HG03439 (cell line): ENCODE results near the gene RNF111.

Source experiments
- ATAC-seq: cut with Tn5 transposase; IDR thresholded peaks from one replicate; pipeline ENCODE4 v1.9.1; 2021; ENCODE audit warnings: mild to moderate bottlenecking, moderate library complexity; ENCODE audit not compliant: unreplicated experiment

The RNF111 gene

DNA sequence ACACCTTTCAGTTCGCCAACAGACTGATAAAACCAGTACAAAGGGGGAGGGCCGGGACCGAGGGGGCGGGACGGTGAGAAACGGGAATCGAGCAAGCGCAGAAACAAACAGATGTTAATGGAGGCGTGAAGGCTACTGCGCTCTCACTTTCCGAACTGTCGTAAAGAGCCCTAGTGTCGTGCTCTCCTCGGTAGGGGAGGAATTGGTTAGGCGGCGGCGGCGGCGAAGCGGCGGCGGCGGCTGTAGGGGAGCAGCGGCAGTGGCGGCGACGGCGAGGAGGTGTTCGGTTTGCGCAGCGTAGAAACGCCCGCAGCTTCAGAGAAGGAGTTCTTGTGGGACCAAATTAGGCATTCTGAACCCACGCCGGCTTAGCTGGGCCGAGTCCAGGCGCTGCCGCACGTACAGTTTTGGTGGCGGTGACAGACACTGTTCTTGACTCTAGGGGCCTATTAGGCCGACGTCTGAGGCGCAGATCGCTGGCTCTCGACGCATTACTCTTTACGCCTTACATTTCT is at the start of gene RNF111:
Gene RNF111, plus strand, starts transcription at position 173 of the 515 bp plus-strand sequence. CDS start 43,160 bp downstream, outside the sequence.
- peak; percentile 84 for ATAC-seq

DNA sequence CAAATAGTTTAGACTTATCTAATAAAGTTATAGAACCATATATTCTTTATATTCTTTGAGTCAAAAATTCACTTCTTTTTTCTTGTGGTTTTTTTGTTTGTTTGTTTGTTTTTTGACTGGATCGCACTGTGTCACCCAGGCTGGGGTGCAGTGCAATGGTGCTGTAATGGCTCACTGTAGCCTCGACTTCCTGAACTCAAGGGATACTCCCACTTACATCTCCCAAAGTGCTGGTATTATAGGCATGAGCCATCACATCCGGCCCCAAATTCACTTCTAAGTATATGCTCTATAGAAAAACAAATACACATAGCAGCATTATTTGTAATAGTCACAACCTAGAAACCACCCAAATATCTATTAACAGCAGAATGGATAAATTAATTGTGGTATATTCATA is 40.3 kb upstream of the RNF111 start:
- ATAC-seq: no peak

GRCh38 chr15:58951388-58952007 is 36.0 kb upstream of the RNF111 start:
- ATAC-seq: no peak

DNA sequence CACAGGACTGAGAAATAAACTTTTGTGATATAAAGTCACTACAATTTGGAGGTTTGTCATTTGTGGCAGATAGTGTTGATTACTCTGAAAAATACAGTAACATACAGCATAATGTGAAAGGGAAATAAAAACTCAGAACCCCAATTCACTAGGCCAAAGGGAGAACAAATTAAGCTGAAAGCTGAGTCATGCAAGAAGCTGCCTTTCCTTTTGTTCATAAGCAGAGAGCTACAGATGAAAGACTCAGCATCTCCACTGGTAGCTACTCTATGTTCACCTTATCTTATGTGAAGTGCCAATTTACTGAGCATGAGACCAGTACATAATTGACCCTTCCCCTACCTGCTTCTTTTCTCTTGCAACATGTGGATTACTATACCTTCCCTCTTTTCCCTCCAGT is 34.7 kb upstream of the RNF111 start:
- no peak for ATAC-seq

- ATAC-seq: no peak
Observed at GRCh38 chr15:58957101-58957973, 30.1 kb upstream of the RNF111 start.

GRCh38 chr15:58958811-58959210 is 28.7 kb upstream of the RNF111 start:
- no peak for ATAC-seq

- no peak for ATAC-seq
Observed at GRCh38 chr15:58962136-58962535, 25.3 kb upstream of the RNF111 start.

GRCh38 chr15:58962662-58963565 is 24.5 kb upstream of the RNF111 start:
- no peak for ATAC-seq

GRCh38 chr15:58966698-58967097 is 20.8 kb upstream of the RNF111 start:
- no peak for ATAC-seq

GRCh38 chr15:58967479-58967878 is 20.0 kb upstream of the RNF111 start:
- ATAC-seq: no peak

DNA sequence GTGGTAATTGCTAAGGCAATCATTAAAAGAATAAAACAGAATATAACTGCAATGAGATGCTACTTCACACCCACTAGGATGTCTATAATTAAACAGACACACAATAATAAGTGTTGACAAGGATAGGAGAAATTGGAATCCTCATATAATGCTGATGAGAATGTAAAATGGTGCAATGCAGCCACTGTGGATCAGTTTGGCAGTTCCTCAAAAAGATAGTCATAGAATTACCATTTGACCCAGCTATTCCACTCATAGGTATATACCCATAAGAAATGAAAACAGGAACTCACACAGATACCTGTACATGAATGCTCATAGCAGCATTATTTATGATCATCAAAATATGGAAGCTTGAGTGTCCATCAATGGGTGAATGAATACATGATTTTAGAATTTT is 9.6 kb upstream of the RNF111 start:
- ATAC-seq: no peak

DNA sequence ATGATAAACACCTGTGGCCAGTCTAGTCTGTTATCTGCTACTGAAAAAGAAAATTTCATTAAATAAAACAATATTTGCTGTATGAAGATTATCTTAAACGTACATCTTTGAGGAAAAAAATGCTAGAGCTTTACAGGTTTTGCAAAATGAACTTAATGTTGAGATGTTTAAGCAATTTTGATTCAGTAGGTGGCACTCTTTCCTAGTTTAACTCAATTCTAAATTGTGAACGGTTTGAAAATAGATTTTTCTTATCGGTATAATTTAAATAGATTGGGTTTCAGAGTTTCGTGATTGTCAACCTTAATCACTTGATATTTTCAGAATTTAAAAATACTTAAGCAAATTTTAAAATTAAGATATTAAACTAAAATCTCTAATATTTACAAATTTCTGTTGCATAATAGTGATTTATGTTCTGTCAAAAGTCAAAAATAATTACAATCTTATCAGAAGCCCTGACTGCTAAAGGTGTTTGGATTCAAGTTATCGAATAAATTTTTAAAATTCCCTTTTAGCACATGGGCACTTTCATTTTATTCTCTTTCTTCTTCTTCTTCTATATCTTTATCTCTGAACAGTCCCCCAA is 7.0 kb upstream of the RNF111 start:
- no peak for ATAC-seq

DNA sequence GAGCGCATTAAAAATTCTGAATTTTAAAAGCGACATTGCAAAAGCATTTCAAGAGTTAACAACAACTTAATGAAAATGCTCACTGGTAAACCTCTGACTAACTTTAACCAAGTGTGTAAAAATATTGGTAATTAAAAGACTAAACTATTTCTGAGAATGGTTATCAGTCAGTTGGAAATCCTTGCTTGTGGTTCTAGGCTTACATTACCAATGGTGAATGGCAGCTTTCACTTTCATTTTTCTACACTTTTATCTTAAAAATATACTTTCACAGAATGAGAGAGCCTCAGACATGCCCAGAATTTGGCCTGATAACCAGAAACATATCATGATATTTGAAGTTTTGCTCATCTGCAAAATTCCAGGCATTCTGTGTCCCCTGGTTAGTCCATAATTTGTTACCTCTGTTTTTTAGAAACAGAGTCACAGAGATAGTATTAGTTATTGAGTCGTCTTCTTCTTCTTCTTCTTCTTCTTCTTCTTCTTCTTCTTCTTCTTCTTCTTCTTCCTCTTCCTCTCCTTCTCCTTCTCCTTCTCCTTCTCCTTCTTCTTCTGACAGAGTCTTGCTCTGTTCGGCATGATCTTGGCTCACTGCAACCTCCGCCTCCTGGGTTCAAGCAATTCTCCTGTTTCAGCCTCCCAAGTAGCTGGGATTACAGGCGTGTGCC is 5.5 kb upstream of the RNF111 start:
- ATAC-seq: no peak

- ATAC-seq: no peak
Observed at GRCh38 chr15:58983261-58983660, 4.2 kb upstream of the RNF111 start.

GRCh38 chr15:58985443-58985842 is 2.0 kb upstream of the RNF111 start:
- no peak for ATAC-seq

- ATAC-seq: no peak
Observed at GRCh38 chr15:58987036-58987435, 427 bp upstream of the RNF111 start.

- peak; percentile 60 for ATAC-seq
Observed at GRCh38 chr15:58988006-58988785, 733 bp downstream of the RNF111 start.

DNA sequence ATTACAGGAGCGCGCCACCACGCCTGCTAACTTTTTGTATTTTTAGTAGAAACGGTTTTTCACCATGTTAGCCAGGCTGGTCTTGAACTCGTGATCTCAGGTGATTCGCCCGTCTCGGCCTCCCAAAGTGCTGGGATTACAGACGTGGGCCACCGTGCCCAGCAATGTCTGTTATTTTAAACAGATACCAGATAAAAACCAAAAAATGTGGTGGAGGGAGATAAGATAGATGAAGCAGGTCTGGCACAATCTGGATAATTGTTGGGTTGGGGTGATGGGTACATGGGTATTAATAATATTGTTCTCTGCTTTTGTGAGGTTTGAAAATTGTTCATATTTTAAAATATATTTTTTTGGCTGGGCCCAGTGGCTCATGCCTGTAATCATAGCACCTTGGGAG is 4.7 kb downstream of the RNF111 start:
- no peak for ATAC-seq

- no peak for ATAC-seq
Observed at GRCh38 chr15:58994906-58995453, 7.5 kb downstream of the RNF111 start.
